Measurements from ENCODE around the gene CECR2.

CECR2 gene

GRCh38 chr22:17470880-17471500 lies 101.7 kb downstream of the CECR2 start:
- Histone ChIP-seq H2BK12ac (ENCODE audit: low read length) (no peak overlapping the region), H2AK5ac (ENCODE audit: low read depth, low read length) (no peak overlapping the region), H3K27me3 (ENCODE audit: control insufficient read depth in 3 of 3, insufficient read depth in 3 of 3, low read depth in 1 of 3, low read length in 3 of 3) (no peaks in the 10 kb centered on the region), H2BK5ac (ENCODE audit: low read length) (no peak overlapping the region), H3K4me3 (ENCODE audit: low read length in 2 of 2) (no peak overlapping the region), H2AFZ (ENCODE audit: low read length) (no peak overlapping the region), H2BK120ac (ENCODE audit: low read depth, low read length) (no peak overlapping the region), H3K36me3 (replicated peaks in 1 of 2; ENCODE audit: control insufficient read depth in 2 of 2, insufficient read depth in 2 of 2, low read length in 2 of 2) (peaks cover 0 to 8% of the 10 kb centered on the region in 2 donors), H3K23ac (ENCODE audit: low read depth, low read length, poor library complexity) (no peak overlapping the region), H3K4me1 (ENCODE audit: control insufficient read depth in 2 of 2, insufficient read depth in 1 of 2, low read depth in 1 of 2, low read length in 2 of 2) (peaks cover 34 to 35% of the 10 kb centered on the region in 2 donors), H3K4ac (ENCODE audit: low read length) (no peak overlapping the region), H4K8ac (ENCODE audit: low read depth, low read length) (no peak overlapping the region), H3K79me1 (ENCODE audit: low read depth, low read length) (peaks cover 3% of the 10 kb centered on the region), H3K9ac (ENCODE audit: low read depth, low read length, poor library complexity) (no peak overlapping the region), H4K91ac (ENCODE audit: low read depth, low read length, poor library complexity) (no peak overlapping the region), H3K4me2 (ENCODE audit: insufficient read depth, low read length, poor library complexity, severe bottlenecking) (no peak overlapping the region), H3K27ac (replicated peaks; ENCODE audit: low read length) (peak overlapping the region; percentile 91), H3K9me3 (replicated peaks in 1 of 2; ENCODE audit: control insufficient read depth in 2 of 2, insufficient read depth in 1 of 2, low read depth in 1 of 2, low read length in 2 of 2) (no peaks in the 10 kb centered on the region), H3K18ac (ENCODE audit: low read length) (no peak overlapping the region), H2BK15ac (ENCODE audit: low read length) (no peak overlapping the region), H3K14ac (ENCODE audit: low read length) (no peak overlapping the region)
- no CpG with 5 or more reads among the region's 4 CpGs for WGBS, 2 donors (ENCODE audit: extremely low coverage in 2 of 2, insufficient read length in 2 of 2, insufficient replicate concordance in 1 of 2)
- DNase-seq (ENCODE audit: low spot score): no peak

GRCh38 chr22:17471886-17472535 lies 102.8 kb downstream of the CECR2 start:
- Histone ChIP-seq H2AK5ac (ENCODE audit: low read depth, low read length) (no peak overlapping the region), H3K4ac (ENCODE audit: low read length) (no peak overlapping the region), H3K9ac (ENCODE audit: low read depth, low read length, poor library complexity) (no peak overlapping the region), H3K9me3 (replicated peaks in 1 of 2; ENCODE audit: control insufficient read depth in 2 of 2, insufficient read depth in 1 of 2, low read depth in 1 of 2, low read length in 2 of 2) (no peaks in the 10 kb centered on the region), H3K23ac (ENCODE audit: low read depth, low read length, poor library complexity) (no peak overlapping the region), H2BK12ac (ENCODE audit: low read length) (no peak overlapping the region), H3K4me3 (ENCODE audit: low read length in 2 of 2) (peak overlapping the region in 1 of 2 donors; percentile 21), H3K27ac (replicated peaks; ENCODE audit: low read length) (peak overlapping the region; percentile 91), H3K36me3 (replicated peaks in 1 of 2; ENCODE audit: control insufficient read depth in 2 of 2, insufficient read depth in 2 of 2, low read length in 2 of 2) (peaks cover 0 to 13% of the 10 kb centered on the region in 2 donors), H2BK15ac (ENCODE audit: low read length) (no peak overlapping the region), H4K91ac (ENCODE audit: low read depth, low read length, poor library complexity) (no peak overlapping the region), H3K27me3 (ENCODE audit: control insufficient read depth in 3 of 3, insufficient read depth in 3 of 3, low read depth in 1 of 3, low read length in 3 of 3) (no peaks in the 10 kb centered on the region), H2AFZ (ENCODE audit: low read length) (no peak overlapping the region), H3K79me1 (ENCODE audit: low read depth, low read length) (no peaks in the 10 kb centered on the region), H3K18ac (ENCODE audit: low read length) (no peak overlapping the region), H4K8ac (ENCODE audit: low read depth, low read length) (no peak overlapping the region), H3K4me2 (ENCODE audit: insufficient read depth, low read length, poor library complexity, severe bottlenecking) (peak overlapping the region; percentile 13), H2BK120ac (ENCODE audit: low read depth, low read length) (no peak overlapping the region), H3K4me1 (ENCODE audit: control insufficient read depth in 2 of 2, insufficient read depth in 1 of 2, low read depth in 1 of 2, low read length in 2 of 2) (peaks cover 36 to 43% of the 10 kb centered on the region in 2 donors), H2BK5ac (ENCODE audit: low read length) (no peak overlapping the region), H3K14ac (ENCODE audit: low read length) (no peak overlapping the region)
- peak; percentile 39 for DNase-seq (ENCODE audit: low spot score)
- WGBS, 2 donors (ENCODE audit: extremely low coverage in 2 of 2, insufficient read length in 2 of 2, insufficient replicate concordance in 1 of 2): no CpG with 5 or more reads among the region's 6 CpGs

- H3K4me2 ChIP-seq (ENCODE audit: insufficient read depth, low read length, poor library complexity, severe bottlenecking): peak overlapping the region; percentile 47
- no peak overlapping the region for H3K23ac ChIP-seq (ENCODE audit: low read depth, low read length, poor library complexity)
- H3K4me1 ChIP-seq (ENCODE audit: control insufficient read depth in 2 of 2, insufficient read depth in 1 of 2, low read depth in 1 of 2, low read length in 2 of 2): peaks cover 36 to 43% of the 10 kb centered on the region in 2 donors
- H3K14ac ChIP-seq (ENCODE audit: low read length): no peak overlapping the region
- H2AFZ ChIP-seq (ENCODE audit: low read length): peak overlapping the region; percentile 3
- DNase-seq (ENCODE audit: low spot score): peak; percentile 74
- peak overlapping the region; percentile 91 for H3K27ac ChIP-seq (replicated peaks; ENCODE audit: low read length)
- peaks cover 0 to 22% of the 10 kb centered on the region in 2 donors for H3K36me3 ChIP-seq (replicated peaks in 1 of 2; ENCODE audit: control insufficient read depth in 2 of 2, insufficient read depth in 2 of 2, low read length in 2 of 2)
- no peak overlapping the region for H4K8ac ChIP-seq (ENCODE audit: low read depth, low read length)
- no peak overlapping the region for H3K4ac ChIP-seq (ENCODE audit: low read length)
- H3K79me1 ChIP-seq (ENCODE audit: low read depth, low read length): no peaks in the 10 kb centered on the region
- no peak overlapping the region for H2BK120ac ChIP-seq (ENCODE audit: low read depth, low read length)
- WGBS, 2 donors (ENCODE audit: extremely low coverage in 2 of 2, insufficient read length in 2 of 2, insufficient replicate concordance in 1 of 2): no CpG with 5 or more reads among the region's 5 CpGs
- H3K4me3 ChIP-seq (ENCODE audit: low read length in 2 of 2): peak overlapping the region in 1 of 2 donors; percentile 21
- H3K9me3 ChIP-seq (replicated peaks in 1 of 2; ENCODE audit: control insufficient read depth in 2 of 2, insufficient read depth in 1 of 2, low read depth in 1 of 2, low read length in 2 of 2): no peaks in the 10 kb centered on the region
- no peak overlapping the region for H3K18ac ChIP-seq (ENCODE audit: low read length)
- no peak overlapping the region for H2AK5ac ChIP-seq (ENCODE audit: low read depth, low read length)
- no peak overlapping the region for H3K9ac ChIP-seq (ENCODE audit: low read depth, low read length, poor library complexity)
- H4K91ac ChIP-seq (ENCODE audit: low read depth, low read length, poor library complexity): no peak overlapping the region
- H2BK15ac ChIP-seq (ENCODE audit: low read length): no peak overlapping the region
- H2BK5ac ChIP-seq (ENCODE audit: low read length): no peak overlapping the region
- H3K27me3 ChIP-seq (ENCODE audit: control insufficient read depth in 3 of 3, insufficient read depth in 3 of 3, low read depth in 1 of 3, low read length in 3 of 3): no peaks in the 10 kb centered on the region
- H2BK12ac ChIP-seq (ENCODE audit: low read length): no peak overlapping the region
These were observed 103.7 kb downstream of the CECR2 start for GRCh38 chr22:17472932-17473331.
